ENCODE results near the gene ASTN2. TPM values are rescaled to one million over a fixed set of nuclear protein-coding genes. Genes with fewer than 3 reads are reported as not detected.

ASTN2 gene
- total and polyA plus RNA-seq, 9 of the 15 experiments (the other 6 are each of a cell fraction or from before 2014, with no cell fraction given), result 0.56 to 3.5 (median 1.9) TPM

DNA sequence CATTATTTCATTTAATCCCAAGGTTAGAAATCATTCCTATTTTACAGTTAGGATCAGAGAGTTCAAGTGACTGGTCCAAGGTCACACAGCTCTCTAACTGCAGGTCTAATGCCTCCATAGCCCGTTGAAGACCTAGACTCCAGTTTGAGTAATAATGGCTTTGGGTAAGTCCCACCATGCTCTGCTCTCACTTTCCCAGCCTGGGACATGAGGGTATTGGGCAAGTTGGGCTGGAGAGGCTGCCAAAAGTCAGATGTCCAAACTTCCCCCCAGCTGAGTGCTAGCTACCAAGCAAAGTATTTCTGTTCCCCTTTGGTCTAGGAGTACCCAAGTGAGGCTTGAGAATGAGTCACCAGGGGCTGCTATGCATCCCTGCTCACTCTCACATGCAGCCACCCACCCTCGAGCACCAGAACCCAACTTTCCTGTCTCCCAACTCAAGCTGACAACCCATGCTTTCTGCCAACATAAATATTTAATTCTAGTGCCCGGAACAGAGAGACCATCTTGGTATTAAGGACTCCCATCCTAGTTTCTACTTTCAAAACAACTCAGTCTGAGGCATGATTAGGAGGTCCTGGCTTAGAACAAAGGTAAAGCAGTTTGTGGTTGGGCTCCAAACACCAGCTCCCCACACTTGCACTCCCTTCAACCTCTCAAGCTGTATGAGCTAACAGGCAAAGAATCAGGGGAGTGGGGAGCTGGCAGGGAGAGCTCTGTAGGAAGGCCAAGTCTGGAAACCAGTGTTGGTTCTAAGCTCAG lies 964.3 kb downstream of the ASTN2 start (continued):
- TF ChIP-seq, protein P1, sequence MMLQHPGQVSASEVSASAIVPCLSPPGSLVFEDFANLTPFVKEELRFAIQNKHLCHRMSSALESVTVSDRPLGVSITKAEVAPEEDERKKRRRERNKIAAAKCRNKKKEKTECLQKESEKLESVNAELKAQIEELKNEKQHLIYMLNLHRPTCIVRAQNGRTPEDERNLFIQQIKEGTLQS (IDR thresholded peaks at IDR 0.05), result peak; percentile 64
- TF ChIP-seq, protein P1 (CRISPR knock-in tag; conservative IDR thresholded peaks at IDR 0.05), result no peak
- no peak for TF ChIP-seq RNF2 (IDR thresholded peaks at IDR 0.05)
- TF ChIP-seq CREB1 (IDR thresholded peaks at IDR 0.05), result no peak
- no peak for TF ChIP-seq CREB1 (CRISPR knock-in tag; IDR thresholded peaks at IDR 0.05)
- TF ChIP-seq SMARCA5 (IDR thresholded peaks at IDR 0.05), result peak; percentile 78; the same call in 1 of the 2 replicates
- no peak for TF ChIP-seq SIX5 (IDR thresholded peaks at IDR 0.05; ENCODE audit: borderline replicate concordance in 1 of 2, insufficient read depth in 1 of 2, low read depth in 1 of 2, low read length in 2 of 2)
- no peak for TF ChIP-seq ZNF217 (CRISPR knock-in tag; IDR thresholded peaks at IDR 0.05)
- no peak for TF ChIP-seq ZNF586 (CRISPR knock-in tag; conservative IDR thresholded peaks at IDR 0.05)
- peak; percentile 64 for TF ChIP-seq FOSL1 (tag; conservative IDR thresholded peaks at IDR 0.05)
- TF ChIP-seq, protein P2, sequence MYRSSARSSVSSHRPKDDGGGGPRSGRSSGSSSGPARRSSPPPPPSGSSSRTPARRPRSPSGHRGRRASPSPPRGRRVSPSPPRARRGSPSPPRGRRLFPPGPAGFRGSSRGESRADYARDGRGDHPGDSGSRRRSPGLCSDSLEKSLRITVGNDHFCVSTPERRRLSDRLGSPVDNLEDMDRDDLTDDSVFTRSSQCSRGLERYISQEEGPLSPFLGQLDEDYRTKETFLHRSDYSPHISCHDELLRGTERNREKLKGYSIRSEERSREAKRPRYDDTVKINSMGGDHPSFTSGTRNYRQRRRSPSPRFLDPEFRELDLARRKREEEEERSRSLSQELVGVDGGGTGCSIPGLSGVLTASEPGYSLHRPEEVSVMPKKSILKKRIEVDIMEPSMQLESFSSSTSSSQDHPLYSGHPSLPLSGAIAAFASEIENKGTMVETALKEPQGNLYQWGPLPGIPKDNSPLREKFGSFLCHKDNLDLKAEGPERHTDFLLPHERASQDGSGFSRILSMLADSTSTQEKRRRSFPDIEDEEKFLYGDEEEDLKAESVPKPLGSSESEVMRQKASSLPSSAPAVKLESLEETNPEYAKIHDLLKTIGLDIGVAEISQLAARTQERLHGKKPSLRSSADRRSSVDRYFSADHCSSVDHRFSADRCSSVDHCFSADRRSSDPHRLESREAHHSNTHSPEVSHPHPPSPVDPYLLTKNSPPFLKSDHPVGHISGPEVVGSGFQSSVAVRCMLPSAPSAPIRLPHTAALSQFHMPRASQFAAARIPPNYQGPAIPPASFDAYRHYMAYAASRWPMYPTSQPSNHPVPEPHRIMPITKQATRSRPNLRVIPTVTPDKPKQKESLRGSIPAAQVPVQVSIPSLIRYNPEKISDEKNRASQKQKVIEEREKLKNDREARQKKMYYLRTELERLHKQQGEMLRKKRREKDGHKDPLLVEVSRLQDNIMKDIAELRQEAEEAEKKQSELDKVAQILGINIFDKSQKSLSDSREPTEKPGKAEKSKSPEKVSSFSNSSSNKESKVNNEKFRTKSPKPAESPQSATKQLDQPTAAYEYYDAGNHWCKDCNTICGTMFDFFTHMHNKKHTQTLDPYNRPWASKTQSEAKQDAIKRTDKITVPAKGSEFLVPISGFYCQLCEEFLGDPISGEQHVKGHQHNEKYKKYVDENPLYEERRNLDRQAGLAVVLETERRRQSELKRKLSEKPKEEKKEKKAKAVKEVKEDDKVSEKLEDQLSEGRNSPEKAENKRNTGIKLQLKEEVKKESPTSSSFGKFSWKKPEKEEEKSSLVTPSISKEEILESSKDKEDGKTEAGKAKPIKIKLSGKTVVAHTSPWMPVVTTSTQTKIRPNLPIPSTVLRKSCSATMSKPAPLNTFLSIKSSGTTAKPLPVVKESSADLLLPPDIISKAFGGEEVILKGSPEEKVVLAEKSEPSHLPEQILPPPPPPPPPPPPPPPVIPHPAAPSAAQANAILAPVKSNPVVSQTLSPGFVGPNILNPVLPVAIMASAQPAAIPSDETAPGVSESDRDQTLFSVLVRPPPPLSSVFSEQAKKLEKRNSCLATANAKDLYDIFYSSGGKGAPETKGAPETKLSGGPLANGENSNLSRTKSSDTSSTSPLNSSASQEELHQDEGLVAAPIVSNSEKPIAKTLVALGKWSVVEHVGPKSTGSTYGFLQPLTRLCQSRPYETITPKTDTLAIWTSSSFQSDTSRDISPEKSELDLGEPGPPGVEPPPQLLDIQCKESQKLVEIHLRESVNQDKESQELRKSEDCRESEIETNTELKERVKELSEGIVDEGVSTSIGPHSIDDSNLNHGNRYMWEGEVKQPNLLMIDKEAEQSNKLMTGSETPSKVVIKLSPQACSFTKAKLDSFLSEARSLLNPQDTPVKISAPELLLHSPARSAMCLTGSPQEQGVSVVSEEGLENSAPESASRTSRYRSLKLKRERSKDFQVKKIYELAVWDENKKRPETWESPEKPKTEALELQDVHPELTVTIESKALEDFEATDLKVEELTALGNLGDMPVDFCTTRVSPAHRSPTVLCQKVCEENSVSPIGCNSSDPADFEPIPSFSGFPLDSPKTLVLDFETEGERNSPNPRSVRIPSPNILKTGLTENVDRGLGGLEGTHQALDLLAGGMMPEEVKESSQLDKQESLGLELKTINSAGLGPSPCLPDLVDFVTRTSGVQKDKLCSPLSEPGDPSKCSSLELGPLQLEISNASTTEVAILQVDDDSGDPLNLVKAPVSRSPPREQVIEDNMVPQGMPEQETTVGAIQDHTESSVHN (IDR thresholded peaks at IDR 0.05; ENCODE audit: borderline replicate concordance in 1 of 2, low read depth in 1 of 2), result no peak
- TF ChIP-seq, protein P3, sequence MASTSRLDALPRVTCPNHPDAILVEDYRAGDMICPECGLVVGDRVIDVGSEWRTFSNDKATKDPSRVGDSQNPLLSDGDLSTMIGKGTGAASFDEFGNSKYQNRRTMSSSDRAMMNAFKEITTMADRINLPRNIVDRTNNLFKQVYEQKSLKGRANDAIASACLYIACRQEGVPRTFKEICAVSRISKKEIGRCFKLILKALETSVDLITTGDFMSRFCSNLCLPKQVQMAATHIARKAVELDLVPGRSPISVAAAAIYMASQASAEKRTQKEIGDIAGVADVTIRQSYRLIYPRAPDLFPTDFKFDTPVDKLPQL (IDR thresholded peaks at IDR 0.05; ENCODE audit: extremely low read depth, insufficient read length), result no peak
- no peak for TF ChIP-seq E2F3 (CRISPR knock-in tag; IDR thresholded peaks at IDR 0.05)
- TF ChIP-seq HNRNPLL (IDR thresholded peaks at IDR 0.05; ENCODE audit: low read depth, low read length, poor library complexity, severe bottlenecking), result no peak
- no peak for TF ChIP-seq ZNF584 (CRISPR knock-in tag; IDR thresholded peaks at IDR 0.05; ENCODE audit: low read depth)
- TF ChIP-seq ETV1 (tag; conservative IDR thresholded peaks at IDR 0.05; ENCODE audit: low read depth), result no peak

Data from K562 (cell line).